A172 (cell line): ENCODE measurements around the gene KIF1B. TPM values are rescaled to one million over a fixed set of nuclear protein-coding genes. Genes with fewer than 3 reads are reported as not detected.
A peak's percentile ranks its signal among the peaks of the same experiment; 100 is the strongest.
"Not testable (repeated sequence)": the region's sequence is repeated elsewhere in the genome, so short reads cannot be mapped to it uniquely, and the experiment has no call there.

ENCODE experiments used
- DNase-seq: peaks from one replicate; pipeline ENCODE4 v3.0.0-alpha.2; 2015; ENCODE audit warnings: low spot score
- total RNA-seq: library from RNA; depleted of rRNA; stranded (reverse); fragments of >200 nt; shearing (Covaris generic); gene quantifications from 2 replicates; pipeline ENCODE4 v1.2.3, GENCODE V29; 2014

KIF1B gene
- total RNA-seq, 1 experiment from 2014 or later, result 18.9 TPM

DNA sequence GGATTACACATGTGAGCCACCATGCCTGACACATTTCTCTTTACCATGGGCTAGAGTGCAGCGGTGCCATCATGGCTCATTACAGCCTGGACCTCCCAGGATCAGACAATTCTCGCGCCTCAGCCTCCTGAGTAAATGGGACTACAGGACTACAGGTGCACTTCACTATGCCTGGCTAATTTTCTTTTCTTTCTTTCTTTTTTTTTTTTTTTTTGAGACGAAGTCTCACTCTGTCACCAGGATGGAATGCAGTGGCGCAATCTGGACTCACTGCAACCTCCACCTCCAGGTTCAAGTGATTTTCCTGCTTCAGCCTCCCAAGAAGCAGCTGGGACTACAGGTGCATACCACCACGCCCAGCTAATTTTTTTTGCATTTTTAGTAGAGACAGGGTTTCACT, 14.8 kb upstream of the KIF1B start:
- DNase-seq, result peak; percentile 18

DNA sequence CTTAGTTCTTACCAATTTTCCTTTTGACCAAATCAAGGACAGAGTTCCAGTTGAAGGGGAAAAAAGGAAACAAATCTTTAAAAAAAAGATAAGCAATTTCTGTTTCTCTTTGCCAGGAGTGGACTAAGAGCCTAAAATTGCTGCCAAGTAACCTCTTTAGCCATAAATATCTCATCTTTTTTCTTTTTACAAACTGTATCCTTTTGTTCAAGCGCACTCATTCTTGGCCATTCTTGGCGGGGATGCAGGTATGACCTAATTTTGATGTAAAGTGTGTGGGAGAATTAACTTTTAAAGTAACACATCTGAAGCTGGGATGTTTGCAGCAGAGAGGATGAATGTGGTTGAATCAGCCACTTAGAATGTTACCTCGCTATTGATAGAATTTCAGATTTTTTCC, 13.4 kb upstream of the KIF1B start:
- DNase-seq, result peak; percentile 19

DNA sequence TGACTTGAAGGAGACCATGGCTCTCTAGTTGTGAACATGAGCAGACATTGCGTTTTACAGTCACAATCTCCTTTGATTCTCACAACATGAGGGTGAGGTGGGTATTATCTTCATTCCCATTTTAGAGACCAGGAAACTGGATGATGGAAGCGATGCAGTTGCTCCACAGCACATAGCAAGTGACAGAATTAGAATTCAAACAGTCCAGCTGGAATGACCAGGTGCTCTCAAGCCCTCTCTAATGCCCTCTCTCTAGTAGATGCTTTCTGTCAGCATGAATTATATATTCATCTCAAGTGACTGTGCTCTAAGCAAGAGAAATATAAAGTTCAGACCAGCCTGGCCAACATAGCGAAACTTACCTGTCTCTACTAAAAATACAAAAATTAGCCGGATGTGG, 9.8 kb upstream of the KIF1B start:
- no peak for DNase-seq

DNA sequence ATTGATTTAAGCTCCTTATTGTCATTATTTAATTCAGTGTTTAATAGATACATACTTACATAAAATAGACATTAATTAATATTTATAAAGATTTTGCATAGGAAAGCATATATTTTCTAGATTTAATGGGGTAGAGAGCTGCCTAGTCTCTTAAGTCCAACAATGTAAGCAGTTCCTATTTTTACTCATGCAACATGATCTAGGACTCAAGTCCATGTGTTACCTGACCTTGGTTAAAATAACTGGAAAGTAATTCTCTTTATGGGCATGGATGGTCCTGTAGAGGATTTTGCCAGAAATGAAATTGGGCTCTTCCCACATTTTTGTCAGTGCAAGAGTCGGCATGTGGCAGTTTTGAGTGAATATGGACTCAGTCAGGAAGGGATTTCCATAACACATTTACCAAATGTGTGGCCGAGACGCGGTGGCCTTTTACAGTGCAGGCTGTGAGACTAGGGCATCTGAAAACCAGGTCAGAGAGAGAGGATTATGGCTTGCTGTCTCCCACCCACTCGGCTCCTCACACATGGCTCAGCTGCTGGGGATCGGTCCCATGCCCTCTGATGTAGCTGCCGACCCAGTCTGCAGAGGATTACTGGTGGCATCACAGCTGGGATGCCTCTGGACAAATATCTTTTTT, 6.2 kb upstream of the KIF1B start:
- no peak for DNase-seq

DNA sequence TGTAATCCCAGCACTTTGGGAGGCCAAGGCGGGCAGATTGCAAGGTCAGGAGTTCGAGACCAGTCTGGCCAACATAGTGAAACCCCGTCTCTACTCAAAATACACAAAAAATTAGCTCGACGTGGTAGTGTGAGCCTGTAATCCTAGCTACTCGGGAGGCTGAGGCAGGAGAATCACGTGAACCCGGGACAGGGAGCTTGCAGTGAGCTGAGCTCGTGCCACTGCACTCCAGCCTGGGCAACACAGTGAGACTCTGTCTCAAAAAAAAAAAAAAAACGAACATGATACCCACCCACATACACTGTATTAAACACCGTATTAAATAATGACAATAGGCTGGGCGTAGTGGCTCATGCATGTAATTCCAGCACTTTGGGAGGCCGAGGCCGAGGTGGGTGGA, 5.2 kb upstream of the KIF1B start:
- not testable (repeated sequence) for DNase-seq

DNA sequence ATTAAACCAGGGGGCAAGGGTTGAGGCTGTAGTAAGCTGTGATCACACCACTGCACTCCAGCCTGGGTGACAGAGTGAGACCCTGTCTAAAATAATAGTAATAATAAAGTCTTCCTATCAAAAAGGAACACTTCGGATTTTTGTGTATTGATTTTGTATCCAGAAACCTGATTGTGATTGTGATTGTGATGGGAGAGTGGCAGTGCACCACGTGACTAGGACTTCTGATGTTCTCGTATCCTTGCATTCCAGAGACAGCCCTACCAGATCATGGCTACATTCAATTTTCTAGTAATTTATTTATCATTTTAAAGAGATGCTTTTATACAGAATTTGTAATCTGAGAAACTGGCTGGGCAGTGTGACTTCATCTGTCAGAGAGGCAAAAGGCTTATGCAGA, 2.6 kb upstream of the KIF1B start:
- DNase-seq, result no peak

DNA sequence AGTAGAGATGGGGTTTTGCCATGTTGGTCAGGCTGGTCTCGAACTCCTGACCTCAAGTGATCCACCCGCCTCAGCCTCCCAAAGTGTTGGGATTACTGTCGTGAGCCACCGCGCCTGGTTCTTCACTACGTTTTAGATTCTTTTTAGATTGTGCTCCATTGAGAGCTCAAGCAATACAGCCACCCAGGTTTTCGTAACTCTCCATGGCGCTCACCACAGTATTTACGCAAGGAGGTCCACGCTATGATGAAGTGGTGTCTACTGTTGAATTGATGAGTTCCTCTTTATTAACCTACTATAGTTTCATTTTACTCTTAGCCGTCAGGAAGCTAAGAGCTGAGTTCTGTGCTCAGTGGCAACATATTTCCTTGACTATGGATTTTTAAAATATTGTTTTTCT, 1.8 kb upstream of the KIF1B start:
- DNase-seq, result no peak

DNA sequence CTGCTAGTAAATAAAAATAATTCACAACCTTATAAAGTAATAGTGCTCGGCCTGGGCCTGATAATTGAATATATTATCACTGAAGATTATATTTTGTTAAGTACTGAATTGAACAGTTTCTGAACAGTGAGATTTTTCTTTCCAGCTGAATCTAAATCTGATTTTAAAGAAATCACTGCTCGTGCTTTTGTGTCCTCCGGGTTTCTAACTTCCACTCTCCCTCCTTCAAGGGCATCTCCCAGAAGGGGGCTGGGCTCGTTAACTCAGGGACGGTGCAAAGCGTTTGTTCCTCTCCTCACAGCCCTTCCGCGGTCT, 823 bp upstream of the KIF1B start:
- no peak for DNase-seq

DNA sequence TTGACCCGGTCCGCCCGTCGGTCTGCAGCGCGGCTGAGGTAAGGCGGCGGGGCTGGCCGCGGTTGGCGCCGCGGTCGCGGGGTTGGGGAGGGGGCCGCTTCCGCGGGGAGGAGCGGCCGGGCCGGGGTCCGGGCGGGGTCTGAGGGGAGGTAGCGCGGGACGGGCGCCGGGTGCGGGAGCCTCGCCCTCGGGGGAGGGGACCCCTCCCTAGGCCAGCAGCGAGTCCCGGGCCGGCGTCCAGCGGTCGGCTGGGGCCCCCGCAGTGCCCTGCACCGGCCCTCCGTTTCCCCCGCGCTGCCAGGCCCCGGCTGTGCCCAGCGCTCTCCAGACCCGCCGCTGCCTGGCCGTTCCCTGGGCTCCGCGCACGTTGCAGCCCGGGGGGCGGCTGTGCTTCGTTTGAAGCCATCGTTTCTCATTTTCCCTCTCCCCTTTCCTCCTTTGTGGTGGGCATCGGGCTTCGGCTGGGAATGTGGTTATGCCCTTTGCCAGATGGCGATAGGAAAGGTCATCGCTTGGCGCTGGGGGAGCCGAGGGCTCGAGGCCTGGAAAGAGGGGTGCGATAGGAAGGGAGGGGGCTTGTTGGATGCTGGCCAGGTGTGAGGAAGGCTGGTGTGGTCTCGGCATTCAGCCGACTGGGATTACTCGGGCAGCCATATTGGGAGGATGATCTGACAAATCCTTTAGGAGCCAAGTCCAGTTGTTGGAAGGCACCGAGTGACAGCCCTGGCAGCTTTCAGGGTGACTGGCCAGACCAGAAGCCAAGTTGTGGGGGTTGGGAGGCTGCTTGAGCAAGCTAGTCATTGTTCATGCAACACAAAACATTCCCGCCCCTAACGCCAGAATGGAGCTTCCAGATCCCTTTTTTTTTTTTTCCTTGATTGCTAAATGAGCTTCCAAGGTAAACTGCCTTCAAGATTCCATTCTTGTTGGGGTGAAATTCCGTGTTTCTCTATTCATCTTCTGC, 753 bp downstream of the KIF1B start:
- peak; percentile 82 for DNase-seq

DNA sequence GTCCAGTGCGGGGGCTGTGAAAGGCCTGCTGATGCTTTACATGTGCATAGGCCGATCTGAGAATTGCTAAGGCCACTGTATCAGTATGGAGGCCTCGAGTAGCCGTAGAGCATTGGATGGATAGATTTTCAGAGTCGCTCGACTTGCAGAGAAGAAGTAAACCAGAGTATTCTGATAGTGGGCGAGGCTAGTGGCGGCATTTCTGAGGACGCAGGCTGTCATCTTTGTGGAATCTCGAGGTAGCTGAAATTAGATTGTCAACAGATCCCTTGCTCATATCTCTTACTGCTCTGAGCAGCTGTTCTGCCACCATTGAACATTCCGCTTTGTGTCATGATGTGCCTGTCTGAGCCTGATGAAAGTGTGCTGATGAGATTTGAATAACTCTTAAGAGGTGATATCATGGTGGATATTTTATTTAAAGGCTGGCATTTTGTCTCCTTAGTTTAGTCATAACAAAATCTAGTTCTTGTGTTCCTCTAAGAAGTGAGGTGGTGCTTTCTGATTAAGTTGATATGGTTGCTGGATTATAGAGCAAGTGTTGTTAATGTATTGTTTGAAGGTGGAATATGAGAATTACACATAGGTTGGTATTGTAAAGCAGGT, 1.5 kb downstream of the KIF1B start:
- DNase-seq, result peak; percentile 30

DNA sequence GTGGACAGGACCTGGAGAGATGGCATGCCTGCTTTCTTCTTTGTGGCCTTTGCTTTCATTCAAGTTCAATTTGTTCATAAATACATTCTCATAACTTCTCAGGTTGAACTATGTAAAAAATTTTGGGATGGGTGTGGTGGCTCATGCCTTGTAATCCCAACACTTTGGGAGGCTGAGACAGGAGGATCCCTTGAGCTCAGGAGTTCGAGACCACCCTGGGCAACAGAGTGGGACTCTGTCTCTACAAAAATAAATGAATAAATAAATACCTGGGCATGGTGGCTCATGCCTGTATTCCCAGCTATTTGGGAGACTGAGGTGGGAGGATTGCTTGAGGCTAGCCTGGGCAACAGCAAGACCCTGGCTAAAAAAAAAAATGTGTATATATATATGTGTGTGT, 2.1 kb downstream of the KIF1B start:
- no peak for DNase-seq

DNA sequence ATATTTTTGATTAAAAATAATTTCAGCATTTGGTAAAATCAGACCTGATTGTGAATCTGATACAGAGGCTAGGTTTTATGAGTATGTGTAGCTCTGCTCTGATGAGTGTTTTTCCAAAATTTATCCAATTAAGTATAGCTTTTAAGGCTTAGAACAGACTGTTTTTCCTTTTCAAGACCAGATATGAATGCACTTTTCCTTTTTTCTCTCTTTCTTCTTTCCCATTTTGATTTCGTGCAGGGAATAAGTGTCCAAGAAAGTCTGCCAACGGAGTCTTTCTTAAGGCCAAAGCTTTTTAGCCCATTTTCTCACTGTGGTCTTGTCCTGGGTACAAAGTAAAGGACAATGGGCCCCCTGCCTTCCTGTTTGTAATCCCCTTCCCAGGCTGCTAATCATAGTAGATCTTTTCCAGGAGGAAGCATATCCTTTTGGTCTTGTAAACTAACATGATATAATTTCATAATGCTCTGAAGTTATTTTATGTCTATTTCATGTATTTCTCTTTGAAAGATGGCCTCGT, 2.9 kb downstream of the KIF1B start:
- no peak for DNase-seq

DNA sequence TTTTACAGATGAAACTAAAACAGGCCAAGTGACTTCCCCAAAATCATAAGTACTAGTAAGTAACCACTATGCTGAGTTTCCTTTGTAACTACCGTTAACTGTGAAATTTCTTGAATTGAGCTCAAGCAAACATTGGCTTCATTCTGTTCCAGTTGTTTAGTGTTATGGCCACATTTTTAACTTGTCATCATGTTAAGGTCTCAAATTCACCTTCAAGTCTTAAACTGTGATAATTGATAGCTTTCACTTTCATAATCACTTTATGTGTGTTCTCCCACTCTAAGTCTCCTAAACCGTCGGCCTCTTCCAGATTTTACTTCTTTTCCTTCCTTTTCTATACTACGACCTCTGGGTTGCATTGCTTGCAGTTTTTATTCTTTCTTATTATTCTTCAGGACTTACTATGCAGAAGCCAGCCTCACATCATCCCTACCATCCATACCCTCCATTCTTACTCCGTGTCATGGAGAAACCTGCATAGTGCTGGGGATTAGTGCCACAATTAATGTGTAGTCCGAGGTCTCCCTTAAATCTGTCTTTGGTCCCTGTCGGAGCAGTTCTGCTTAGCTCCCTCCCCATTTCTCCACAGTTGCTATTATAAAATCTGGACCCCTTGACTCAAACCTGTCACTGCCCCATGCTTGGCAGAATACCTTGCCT, 5.8 kb downstream of the KIF1B start:
- DNase-seq, result no peak

DNA sequence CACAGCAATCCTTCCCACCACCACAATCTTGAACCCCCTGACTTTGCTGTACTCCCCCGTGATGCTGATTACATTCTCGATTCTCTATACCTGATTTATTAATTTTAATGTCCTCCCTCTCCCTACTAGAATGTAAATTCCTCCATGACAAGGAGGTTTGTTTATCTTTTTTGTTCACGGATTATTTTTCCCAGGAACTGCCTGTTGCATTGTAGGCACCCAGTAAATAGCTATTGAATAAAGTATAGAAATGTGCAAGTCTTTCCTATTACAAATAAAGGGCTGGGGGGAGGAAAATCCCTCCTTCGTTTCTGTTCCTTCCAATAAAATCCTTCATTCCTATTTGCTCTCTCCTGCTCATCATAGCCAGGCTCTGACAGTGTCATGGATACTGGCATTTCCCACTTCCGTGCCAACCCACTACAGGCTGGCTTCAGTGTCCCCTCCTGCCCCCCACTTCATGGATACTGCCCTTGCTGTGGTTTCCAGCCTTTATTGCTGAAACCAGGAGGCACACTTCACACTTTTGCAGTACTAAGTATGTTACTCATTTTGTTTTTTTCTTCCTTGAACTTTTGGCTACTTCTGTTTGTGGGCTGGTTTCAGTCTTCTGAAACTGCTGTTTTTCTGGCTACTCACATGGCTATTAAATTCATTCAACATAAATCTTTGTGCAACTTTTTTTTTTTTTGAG, 7.5 kb downstream of the KIF1B start:
- peak; percentile 11 for DNase-seq

DNA sequence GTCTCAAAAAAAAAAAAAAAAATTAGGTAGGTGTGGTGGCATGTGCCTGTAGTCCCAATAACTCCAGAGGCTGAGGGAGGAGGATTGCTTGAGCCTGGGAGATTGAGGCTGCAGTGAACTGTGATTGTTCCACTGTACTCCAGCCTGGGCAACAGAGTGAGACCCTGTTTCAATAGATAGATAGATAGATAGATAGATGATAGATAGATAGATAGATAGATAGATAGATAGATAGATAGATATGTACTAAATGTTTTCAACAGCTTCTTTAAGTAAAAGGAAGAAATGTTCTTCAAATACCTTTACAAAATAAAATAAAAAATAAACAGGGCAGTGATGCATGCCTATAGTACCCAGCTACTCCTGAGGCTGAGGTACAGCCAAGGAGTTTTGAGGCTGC, 9.8 kb downstream of the KIF1B start:
- DNase-seq, result no peak

DNA sequence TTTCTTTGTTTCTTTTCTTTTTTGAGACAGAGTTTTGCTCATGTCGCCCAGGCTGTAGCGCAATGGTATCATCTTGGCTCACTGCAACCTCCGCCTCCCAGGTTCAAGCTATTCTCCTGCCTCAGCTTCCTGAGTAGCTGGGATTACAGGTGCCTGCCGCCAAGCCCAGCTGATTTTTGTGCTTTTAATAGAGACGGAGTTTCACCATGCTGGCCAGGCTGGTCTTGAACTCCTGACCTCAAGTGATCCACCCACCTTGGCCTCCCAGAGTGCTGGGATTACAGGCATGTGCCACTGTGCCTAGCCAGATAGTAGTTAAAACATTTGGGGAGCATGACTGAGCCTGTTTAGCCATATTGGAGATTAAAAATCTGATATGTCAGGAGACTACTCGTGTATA, 10.3 kb downstream of the KIF1B start:
- DNase-seq, result not testable (repeated sequence)

DNA sequence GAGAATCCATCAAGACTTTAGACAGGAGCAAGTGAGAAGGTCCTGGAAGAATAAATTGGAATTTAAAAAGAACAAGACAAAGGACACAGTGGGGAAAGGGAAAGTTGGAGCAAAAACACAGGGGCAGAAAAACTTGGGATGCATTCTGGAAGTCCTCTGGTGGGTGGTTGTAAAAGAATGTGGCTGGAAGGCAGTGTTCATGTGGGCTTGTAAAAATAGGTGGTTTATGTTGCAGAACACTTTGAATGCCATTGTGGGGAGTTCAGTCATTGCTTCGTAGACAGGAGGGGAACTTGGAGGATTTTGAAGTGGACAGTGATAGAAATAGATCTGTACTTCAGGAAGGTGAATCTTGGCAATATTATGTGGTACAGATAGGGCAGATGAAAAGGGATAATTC, 15.2 kb downstream of the KIF1B start:
- DNase-seq, result no peak

DNA sequence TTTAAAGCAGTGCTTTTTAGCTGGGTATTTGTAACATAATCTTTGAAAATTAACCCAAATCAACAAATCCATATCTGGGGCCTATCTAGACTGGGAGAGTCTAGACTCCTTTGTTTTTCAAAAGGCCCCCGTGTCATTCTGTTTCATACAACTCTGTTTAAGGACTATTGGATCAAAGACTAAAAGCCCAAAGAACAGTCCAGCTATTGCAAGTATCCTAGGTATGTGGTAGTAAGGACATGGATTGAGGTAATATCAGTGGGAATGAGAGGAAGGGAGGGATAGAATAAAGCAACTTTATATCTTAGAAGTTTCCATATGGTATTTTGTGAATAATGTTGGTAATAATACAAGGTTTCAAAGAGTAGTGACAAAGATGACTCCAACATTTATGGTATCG, 18.2 kb downstream of the KIF1B start:
- no peak for DNase-seq

DNA sequence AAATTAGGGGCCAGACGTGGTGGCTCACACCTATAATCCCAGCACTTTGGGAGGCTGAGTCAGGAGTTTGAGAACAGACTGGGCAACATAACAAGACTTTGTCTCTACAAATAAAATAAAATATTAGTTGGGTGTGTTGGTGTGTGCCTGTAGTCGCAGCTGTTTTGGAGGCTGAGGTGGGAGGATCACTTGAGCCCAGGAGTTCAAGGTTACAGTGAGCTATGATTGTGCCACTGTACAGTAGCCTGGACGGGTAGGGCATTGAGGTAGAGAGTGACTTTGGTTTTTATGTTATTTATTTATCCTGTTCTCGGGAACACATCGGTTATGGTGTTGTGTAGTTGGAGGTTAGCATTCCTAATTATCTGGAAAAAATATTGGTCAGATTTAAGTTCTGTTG, 19.5 kb downstream of the KIF1B start:
- DNase-seq, result no peak

DNA sequence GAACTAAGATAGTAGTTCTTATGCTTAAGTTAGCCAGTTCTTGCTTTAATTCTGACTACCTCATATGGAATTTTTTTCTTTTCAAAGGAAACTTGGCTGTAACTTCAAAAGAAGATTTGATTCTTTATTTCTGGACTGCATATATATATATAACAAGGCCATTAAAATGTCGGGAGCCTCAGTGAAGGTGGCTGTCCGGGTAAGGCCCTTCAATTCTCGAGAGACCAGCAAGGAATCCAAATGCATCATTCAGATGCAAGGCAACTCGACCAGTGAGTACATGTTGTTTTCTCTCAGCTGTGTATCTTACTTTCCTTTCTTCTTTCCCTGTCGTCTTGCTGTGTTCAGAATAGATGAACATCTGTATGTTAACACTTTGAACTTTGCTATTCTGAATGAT, 21.8 kb downstream of the KIF1B start:
- no peak for DNase-seq

DNA sequence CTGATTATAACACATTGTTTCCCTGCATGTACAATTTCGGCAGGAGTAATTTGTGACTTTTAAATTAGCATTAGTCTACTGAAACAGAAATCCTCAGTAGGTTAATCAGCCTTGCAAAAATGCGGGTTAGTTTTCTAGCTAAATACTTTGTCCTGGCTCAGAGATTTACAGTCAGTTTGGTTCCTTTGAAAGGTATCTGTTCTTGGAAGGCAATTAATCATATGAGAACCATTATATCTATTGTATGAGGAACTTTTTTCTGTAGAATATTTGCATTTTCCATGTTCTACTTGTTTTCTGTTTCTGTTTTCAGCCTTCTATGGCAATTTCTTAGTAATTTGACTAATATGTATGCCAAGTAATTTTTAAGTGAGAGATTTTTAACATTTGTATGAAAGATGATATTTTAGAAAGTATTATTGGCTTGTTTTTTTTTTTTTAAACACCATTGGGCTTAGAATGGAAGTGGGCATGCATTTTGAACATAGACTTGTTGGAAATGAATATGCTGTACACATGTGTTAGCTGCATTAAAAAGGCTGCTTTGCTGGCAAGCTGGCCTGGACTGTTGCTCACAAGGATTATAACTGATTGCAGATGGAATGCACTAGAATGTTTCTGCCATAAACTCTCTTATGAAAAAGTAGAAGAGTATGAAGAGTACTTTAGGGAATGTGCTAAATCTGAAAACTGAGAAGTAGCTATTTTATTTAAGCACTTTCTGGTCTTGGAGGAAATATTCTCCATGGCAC, 26.2 kb downstream of the KIF1B start:
- no peak for DNase-seq
